IMR-90 (cell line): ENCODE results near the gene NEK8. TPM values are rescaled to one million over a fixed set of nuclear protein-coding genes. Genes with fewer than 3 reads are reported as not detected.

Source experiments
- ATAC-seq: fragments of 200-7000 bp; cut with Tn5 transposase; 2 replicates; pipeline ENCODE4 v1.9.1; 2020; ENCODE audit warnings: low read depth, mild to moderate bottlenecking, moderate library complexity
- BruUV-seq: library from RNA; stranded (reverse); fragments of 400-500 nt; replicated peaks from 2 replicates; lab custom pipeline; 2021; lab: Mats Ljungman, UMichigan
- CTCF ChIA-PET: fragments of 300-600 bp; formaldehyde crosslinking; extraction: SDS; loops from one replicate; lab custom pipeline; 2021; ENCODE audit warnings: antibody characterized with exemption; lab: Yijun Ruan, JAX
- POLR2A ChIA-PET: fragments of 300-600 bp; sonication (Branson Sonifier 250); formaldehyde crosslinking; loops from one replicate; lab custom pipeline; 2022; ENCODE audit warnings: antibody characterized with exemption; ENCODE audit not compliant: unreplicated experiment; lab: Charles Lee
- DNase-seq: peaks from one replicate; pipeline ENCODE4 v3.0.0; 2013
- H2AFZ ChIP-seq: replicated peaks from 2 replicates; pipeline ENCODE3; 2013; ENCODE audit warnings: low read length, mild to moderate bottlenecking; ENCODE audit not compliant: poor library complexity
- H2AK5ac ChIP-seq: 2 replicates; pipeline ENCODE4 v1.6.1; 2013; ENCODE audit warnings: low read depth, low read length, inconsistent platforms
- H2AK9ac ChIP-seq: replicated peaks from 2 replicates; pipeline ENCODE3; 2013; ENCODE audit warnings: mild to moderate bottlenecking, low read depth, low read length, moderate library complexity; ENCODE audit not compliant: poor library complexity
- H2BK120ac ChIP-seq: 2 replicates; pipeline ENCODE4 v1.6.1; 2013; ENCODE audit warnings: low read depth, low read length, inconsistent platforms
- H2BK15ac ChIP-seq: 3 replicates; pipeline ENCODE4 v1.6.1; 2013; ENCODE audit warnings: low read depth, low read length, inconsistent platforms
- H2BK20ac ChIP-seq: 2 replicates; pipeline ENCODE4 v1.6.1; 2013; ENCODE audit warnings: low read depth, mild to moderate bottlenecking, inconsistent platforms, low read length, moderate library complexity
- H2BK5ac ChIP-seq: 2 replicates; pipeline ENCODE4 v1.6.1; 2013; ENCODE audit warnings: mild to moderate bottlenecking, low read depth, low read length, inconsistent platforms; ENCODE audit not compliant: poor library complexity, severe bottlenecking
- H3K14ac ChIP-seq: replicated peaks from 2 replicates; pipeline ENCODE4 v1.6.1; 2013; ENCODE audit warnings: low read depth, low read length, inconsistent platforms
- H3K18ac ChIP-seq: 2 replicates; pipeline ENCODE4 v1.6.1; 2013; ENCODE audit warnings: low read depth, low read length, control low read depth
- H3K23ac ChIP-seq: 2 replicates; pipeline ENCODE4 v1.6.1; 2013; ENCODE audit warnings: low read depth, low read length, inconsistent platforms
- H3K27ac ChIP-seq: 2 replicates; pipeline ENCODE4 v1.5.1; 2013; ENCODE audit warnings: mild to moderate bottlenecking, control low read depth, low read length; ENCODE audit not compliant: insufficient read depth
- H3K27me3 ChIP-seq: 2 replicates; pipeline ENCODE4 v1.6.1; 2013; ENCODE audit warnings: low read length; ENCODE audit not compliant: control insufficient read depth, insufficient read depth
- H3K36me3 ChIP-seq: 2 replicates; pipeline ENCODE4 v1.6.1; 2013; ENCODE audit warnings: low read length, mixed read lengths; ENCODE audit not compliant: control insufficient read depth, insufficient read depth
- H3K4ac ChIP-seq: 2 replicates; pipeline ENCODE4 v1.6.1; 2013; ENCODE audit warnings: low read depth, low read length, inconsistent platforms
- H3K4me1 ChIP-seq: 2 replicates; pipeline ENCODE4 v1.6.1; 2013; ENCODE audit warnings: low read length, mixed read lengths; ENCODE audit not compliant: control insufficient read depth, insufficient read depth
- H3K4me2 ChIP-seq: 2 replicates; pipeline ENCODE4 v1.6.1; 2013; ENCODE audit warnings: low read depth, mild to moderate bottlenecking, control low read depth, low read length, moderate library complexity
- H3K4me3 ChIP-seq: 2 replicates; pipeline ENCODE4 v1.5.1; 2013; ENCODE audit warnings: low read depth, mild to moderate bottlenecking, control low read depth, low read length, moderate library complexity; ENCODE audit not compliant: insufficient read depth
- H3K56ac ChIP-seq: 2 replicates; pipeline ENCODE4 v1.6.1; 2013; ENCODE audit warnings: low read length, inconsistent platforms; ENCODE audit not compliant: insufficient read depth; ENCODE audit errors: extremely low read depth
- H3K79me1 ChIP-seq, 2 experiments: 2 replicates each; pipeline ENCODE4 v1.6.1; 2013; ENCODE audit warnings: low read length in 2 of 2, inconsistent platforms in 1 of 2, low read depth in 1 of 2
- H3K9ac ChIP-seq: 2 replicates; pipeline ENCODE4 v1.6.1; 2013; ENCODE audit warnings: low read depth, low read length, control low read depth
- H3K9me1 ChIP-seq: 2 replicates; pipeline ENCODE4 v1.6.1; 2013; ENCODE audit warnings: low read length, inconsistent platforms; ENCODE audit not compliant: insufficient read depth
- H3K9me3 ChIP-seq: 2 replicates; pipeline ENCODE4 v1.6.1; 2013; ENCODE audit warnings: low read length; ENCODE audit not compliant: control insufficient read depth, insufficient read depth
- H4K20me1 ChIP-seq: 2 replicates; pipeline ENCODE4 v1.6.1; 2013; ENCODE audit warnings: low read length, inconsistent platforms; ENCODE audit not compliant: insufficient read depth
- H4K5ac ChIP-seq: 2 replicates; pipeline ENCODE4 v1.6.1; 2013; ENCODE audit warnings: mild to moderate bottlenecking, low read depth, low read length, control low read depth
- H4K8ac ChIP-seq, 2 experiments: 2 replicates each; pipeline ENCODE4 v1.6.1; 2013; ENCODE audit warnings: low read depth in 2 of 2, low read length in 2 of 2, control low read depth in 1 of 2, inconsistent platforms in 1 of 2
- H4K91ac ChIP-seq: 2 replicates; pipeline ENCODE4 v1.6.1; 2013; ENCODE audit warnings: low read depth, low read length, inconsistent platforms; ENCODE audit not compliant: insufficient read depth
- BHLHE40 ChIP-seq: fragments of 150-350 bp; IDR thresholded peaks from 2 replicates; pipeline ENCODE4 v1.6.1; 2016; ENCODE audit warnings: mild to moderate bottlenecking, low read depth, low read length
- CEBPB ChIP-seq: IDR thresholded peaks from 2 replicates; pipeline ENCODE4 v1.6.1; 2012; ENCODE audit warnings: low read depth, low read length, improper control_type of control experiment
- CTCF ChIP-seq: conservative IDR thresholded peaks from 2 replicates; pipeline ENCODE4 v1.5.1; 2012; ENCODE audit warnings: mild to moderate bottlenecking, low read depth, low read length, improper control_type of control experiment
- ELK1 ChIP-seq: fragments of 150-350 bp; IDR thresholded peaks from 2 replicates; pipeline ENCODE4 v1.6.1; 2016; ENCODE audit warnings: low read depth, mild to moderate bottlenecking, low read length, moderate library complexity, borderline replicate concordance
- FOS ChIP-seq: fragments of 150-350 bp; IDR thresholded peaks from 2 replicates; pipeline ENCODE4 v1.6.1; 2016; ENCODE audit warnings: low read depth, low read length
- MAZ ChIP-seq: IDR thresholded peaks from 2 replicates; pipeline ENCODE4 v1.6.1; 2012; ENCODE audit warnings: low read depth, mild to moderate bottlenecking, low read length, improper control_type of control experiment, moderate library complexity, borderline replicate concordance
- NFE2L2 ChIP-seq: fragments of 150-350 bp; IDR thresholded peaks from 2 replicates; pipeline ENCODE4 v1.6.1; 2016; ENCODE audit warnings: low read depth, mild to moderate bottlenecking, low read length
- POLR2A ChIP-seq: IDR thresholded peaks from 2 replicates; pipeline ENCODE4 v1.6.1; 2012; ENCODE audit warnings: mild to moderate bottlenecking, low read depth, low read length
- RAD21 ChIP-seq: IDR thresholded peaks from 2 replicates; pipeline ENCODE4 v1.6.1; 2012; ENCODE audit warnings: low read length, improper control_type of control experiment
- RCOR1 ChIP-seq: IDR thresholded peaks from 2 replicates; pipeline ENCODE4 v1.6.1; 2012; ENCODE audit warnings: mild to moderate bottlenecking, low read length, improper control_type of control experiment; ENCODE audit not compliant: insufficient replicate concordance
- RFX5 ChIP-seq: IDR thresholded peaks from 2 replicates; pipeline ENCODE4 v1.8.0; 2012; ENCODE audit warnings: low read depth, mild to moderate bottlenecking, low read length, moderate library complexity
- SMC3 ChIP-seq: fragments of 150-350 bp; IDR thresholded peaks from 2 replicates; pipeline ENCODE4 v1.6.1; 2016; ENCODE audit warnings: low read depth, mild to moderate bottlenecking, antibody characterized with exemption, low read length, moderate library complexity
- USF2 ChIP-seq: fragments of 150-350 bp; IDR thresholded peaks from 2 replicates; pipeline ENCODE4 v1.6.1; 2017; ENCODE audit warnings: mild to moderate bottlenecking, antibody characterized with exemption, low read length, low read depth
- WGBS, 2 experiments: methylation state at CpG; one replicate each; pipeline versions ENCODE4 v1.1.5 to v1.1.7; 2013; ENCODE audit warnings: missing lambda C conversion rate in 2 of 2; ENCODE audit not compliant: insufficient read length in 1 of 2; ENCODE audit errors: extremely low coverage in 2 of 2; 5-methylcytosine and 5-hydroxymethylcytosine counted together
- dilution Hi-C: fragments of 300-500 bp; cut with HindIII; formaldehyde crosslinking; loops from one replicate; pipeline ENCODE4 v1.14.3; 2018; ENCODE audit warnings: low sequenced_read_pairs; ENCODE audit not compliant: unreplicated experiment
- in situ Hi-C: fragments of 300-500 bp; cut with MboI; formaldehyde crosslinking; loops from 3 replicates; pipeline ENCODE4 v1.14.3; 2019; ENCODE audit warnings: low sequenced_read_pairs, inconsistent platforms, mixed read lengths
- intact Hi-C: fragments of 100-400 bp; cut with micrococcal nuclease; formaldehyde crosslinking; loops from 2 replicates; pipeline ENCODE4 v1.10.0; 2022
- polyA plus RNA-seq, 3 experiments: library from polyadenylated mRNA; depleted of rRNA; stranded (reverse); fragments of >200 nt; gene quantifications; 2 replicates each; pipeline ENCODE4 v1.2.3, GENCODE V29; 2012; ENCODE audit warnings: low replicate concordance in 1 of 3
- total RNA-seq: library from RNA; depleted of rRNA; stranded (reverse); fragments of >200 nt; gene quantifications from 2 replicates; pipeline ENCODE4 v1.2.3, GENCODE V29; 2012

The NEK8 gene
- total and polyA plus RNA-seq, 2 of the 4 experiments (the other 2 are of a cell fraction), result 4.6 to 5.2 TPM

GRCh38 chr17:28747051-28747691 lies 18.6 kb downstream of the NEK8 start:
- Histone ChIP-seq H3K9ac (no peak overlapping the region), H3K4me3 (no peak overlapping the region), H2AK5ac (no peak overlapping the region), H2AFZ (no peak overlapping the region), H2BK120ac (no peak overlapping the region), H3K9me1 (peaks cover 8% of the 10 kb centered on the region; the same call in 1 of the 2 replicates), H3K9me3 (no peaks in the 10 kb centered on the region), H3K14ac (no peak overlapping the region), H3K4me1 (peaks cover 16% of the 10 kb centered on the region), H4K91ac (no peak overlapping the region), H4K20me1 (peaks cover 79% of the 10 kb centered on the region), H3K4me2 (no peak overlapping the region), H2BK20ac (no peak overlapping the region), H3K18ac (no peak overlapping the region), H3K79me1 (peaks cover 16 to 70% of the 10 kb centered on the region in 2 experiments), H3K23ac (no peak overlapping the region), H2BK15ac (no peak overlapping the region), H3K27me3 (no peaks in the 10 kb centered on the region), H3K56ac (no peak overlapping the region), H3K27ac (no peak overlapping the region), H2BK5ac (no peak overlapping the region), H2AK9ac (peak overlapping the region; percentile 99), H3K4ac (no peak overlapping the region), H3K36me3 (peaks cover 51% of the 10 kb centered on the region), H4K5ac (no peak overlapping the region), H4K8ac (no peak overlapping the region)
- ATAC-seq (no peak), DNase-seq (no peak)
- intact Hi-C loops, result no loop called here
- in situ Hi-C loops, result no loop called here
- CTCF ChIA-PET, result interaction anchor here (1.1 to 5.4 kb wide), 2 partner anchors 16 to 19 kb away, joined by 3 to 60 read pairs; partner anchors contain the start of genes NEK8 and TLCD1
- no TSS peak for BruUV-seq
- WGBS, 2 experiments, result 71% methylated on average over 4 of the region's 7 CpGs; no CpG with 5 or more reads in 1 of the 2 experiments
- TF ChIP-seq NFE2L2 (no peak), RAD21 (no peak), POLR2A (no peak), CTCF (no peak), RFX5 (no peak), BHLHE40 (no peak), CEBPB (no peak), ELK1 (no peak), SMC3 (no peak), RCOR1 (no peak), FOS (no peak), MAZ (no peak), USF2 (no peak)
- POLR2A ChIA-PET, result interaction anchor here (0.6 to 1.7 kb wide), 2 partner anchors 20 to 1995 kb away, joined by 3 to 6 read pairs; no protein-coding TSS in a partner anchor
- dilution Hi-C loops, result no loop called here
